ENCODE results near the gene SMIM27.

Gene SMIM27

GRCh38 chr9:32508728-32509127 is 43.4 kb upstream of the SMIM27 start:
- no peaks in the 10 kb centered on the region for H3K79me2 ChIP-seq (ENCODE audit: insufficient read depth, low read length)
- H3K27me3 ChIP-seq (ENCODE audit: low read length): no peaks in the 10 kb centered on the region
- no peaks in the 10 kb centered on the region for H3K9me3 ChIP-seq (ENCODE audit: insufficient read depth, low read length)
- no peak overlapping the region for H3K4me2 ChIP-seq (ENCODE audit: low read depth, low read length, poor library complexity, severe bottlenecking)
- no peaks in the 10 kb centered on the region for H3K36me3 ChIP-seq (ENCODE audit: low read length)
- H3K9me2 ChIP-seq (replicated peaks; ENCODE audit: insufficient read depth, low read length): no peaks in the 10 kb centered on the region
- H3K9ac ChIP-seq (ENCODE audit: low read length): no peak overlapping the region
- TF ChIP-seq EZH2phosphoT487 (conservative IDR thresholded peaks at IDR 0.05; ENCODE audit: low read length) (no peak), CTCF (IDR thresholded peaks at IDR 0.05; ENCODE audit: insufficient read depth, low read length, poor library complexity, severe bottlenecking) (no peak)
- H3K4me3 ChIP-seq (ENCODE audit: insufficient read depth, low read length, poor library complexity, severe bottlenecking): no peak overlapping the region
- no peak overlapping the region for H2AFZ ChIP-seq (ENCODE audit: low read depth, low read length, severe bottlenecking)
- H3F3A ChIP-seq (ENCODE audit: insufficient read depth): no peaks in the 10 kb centered on the region
- H3K27ac ChIP-seq (ENCODE audit: low read depth, low read length): no peak overlapping the region
- no peaks in the 10 kb centered on the region for H4K20me1 ChIP-seq (ENCODE audit: low read depth, low read length)

- H3K9ac ChIP-seq (ENCODE audit: low read length): no peak overlapping the region
- H3K9me2 ChIP-seq (replicated peaks; ENCODE audit: insufficient read depth, low read length): no peaks in the 10 kb centered on the region
- peaks cover 23% of the 10 kb centered on the region; the same call in 1 of the 2 replicates for H3K9me3 ChIP-seq (ENCODE audit: insufficient read depth, low read length)
- H3K4me2 ChIP-seq (ENCODE audit: low read depth, low read length, poor library complexity, severe bottlenecking): no peak overlapping the region
- no peaks in the 10 kb centered on the region for H3K27me3 ChIP-seq (ENCODE audit: low read length)
- no peak overlapping the region for H3K4me3 ChIP-seq (ENCODE audit: insufficient read depth, low read length, poor library complexity, severe bottlenecking)
- H3K27ac ChIP-seq (ENCODE audit: low read depth, low read length): no peak overlapping the region
- peaks cover 5% of the 10 kb centered on the region; the same call in 1 of the 2 replicates for H3K36me3 ChIP-seq (ENCODE audit: low read length)
- no peak overlapping the region for H2AFZ ChIP-seq (ENCODE audit: low read depth, low read length, severe bottlenecking)
- H4K20me1 ChIP-seq (ENCODE audit: low read depth, low read length): no peaks in the 10 kb centered on the region
- TF ChIP-seq EZH2phosphoT487 (conservative IDR thresholded peaks at IDR 0.05; ENCODE audit: low read length): no peak
- no peak for TF ChIP-seq CTCF (IDR thresholded peaks at IDR 0.05; ENCODE audit: insufficient read depth, low read length, poor library complexity, severe bottlenecking)
- H3K79me2 ChIP-seq (ENCODE audit: insufficient read depth, low read length): no peaks in the 10 kb centered on the region
- H3F3A ChIP-seq (ENCODE audit: insufficient read depth): no peaks in the 10 kb centered on the region
These were observed 35.9 kb upstream of the SMIM27 start for GRCh38 chr9:32516241-32516640.

- no peaks in the 10 kb centered on the region for H3K79me2 ChIP-seq (ENCODE audit: insufficient read depth, low read length)
- no peaks in the 10 kb centered on the region for H3K9me2 ChIP-seq (replicated peaks; ENCODE audit: insufficient read depth, low read length)
- no peak overlapping the region for H3K4me2 ChIP-seq (ENCODE audit: low read depth, low read length, poor library complexity, severe bottlenecking)
- H3K9me3 ChIP-seq (ENCODE audit: insufficient read depth, low read length): peaks cover 26% of the 10 kb centered on the region; the same call in 1 of the 2 replicates
- no peak overlapping the region for H3K4me3 ChIP-seq (ENCODE audit: insufficient read depth, low read length, poor library complexity, severe bottlenecking)
- H3K27me3 ChIP-seq (ENCODE audit: low read length): no peaks in the 10 kb centered on the region
- H3K36me3 ChIP-seq (ENCODE audit: low read length): peaks cover 12% of the 10 kb centered on the region; the same call in 1 of the 2 replicates
- H3F3A ChIP-seq (ENCODE audit: insufficient read depth): no peaks in the 10 kb centered on the region
- H4K20me1 ChIP-seq (ENCODE audit: low read depth, low read length): no peaks in the 10 kb centered on the region
- H3K9ac ChIP-seq (ENCODE audit: low read length): no peak overlapping the region
- H2AFZ ChIP-seq (ENCODE audit: low read depth, low read length, severe bottlenecking): no peak overlapping the region
- no peak overlapping the region for H3K27ac ChIP-seq (ENCODE audit: low read depth, low read length)
- TF ChIP-seq EZH2phosphoT487 (conservative IDR thresholded peaks at IDR 0.05; ENCODE audit: low read length) (no peak), CTCF (IDR thresholded peaks at IDR 0.05; ENCODE audit: insufficient read depth, low read length, poor library complexity, severe bottlenecking) (no peak)
These were observed 33.9 kb upstream of the SMIM27 start for GRCh38 chr9:32518276-32518675.
